HepG2 (cell line): ENCODE measurements around the gene TTBK1. TPM values are rescaled to one million over a fixed set of nuclear protein-coding genes. Genes with fewer than 3 reads are reported as not detected.
A peak's percentile ranks its signal among the peaks of the same experiment; 100 is the strongest.

ENCODE experiments used
- ATF6 ChIP-seq: sonication (generic); formaldehyde crosslinking; conservative IDR thresholded peaks from 2 replicates; pipeline ENCODE4 v1.4.0; 2020; ENCODE audit warnings: missing genetic modification reagents
- CCDC6 ChIP-seq: sonication (generic); formaldehyde crosslinking; IDR thresholded peaks from 2 replicates; pipeline ENCODE4 v1.8.1; 2022; ENCODE audit warnings: mild to moderate bottlenecking, missing genetic modification reagents, moderate library complexity
- EEA1 ChIP-seq: sonication (generic); formaldehyde crosslinking; IDR thresholded peaks from 2 replicates; pipeline ENCODE4 v1.5.1; 2020; ENCODE audit warnings: mild to moderate bottlenecking, missing genetic modification reagents, borderline replicate concordance
- ETS1 ChIP-seq: sonication (generic); formaldehyde crosslinking; IDR thresholded peaks from 2 replicates; pipeline ENCODE4 v1.4.0; 2020; ENCODE audit warnings: missing genetic modification reagents
- IKZF4 ChIP-seq: sonication (generic); formaldehyde crosslinking; IDR thresholded peaks from 2 replicates; pipeline ENCODE4 v1.5.1; 2020; ENCODE audit warnings: borderline replicate concordance, mild to moderate bottlenecking, low read depth, missing genetic modification reagents; ENCODE audit errors: not compliant biosample characterization
- JDP2 ChIP-seq: sonication (generic); formaldehyde crosslinking; IDR thresholded peaks from 2 replicates; pipeline ENCODE4 v1.8.1; 2022; ENCODE audit warnings: missing genetic modification reagents, borderline replicate concordance
- KLF16 ChIP-seq, 2 experiments: sonication (generic) in 1 of 2; formaldehyde crosslinking in 1 of 2; IDR thresholded peaks; 2 replicates each; pipeline versions ENCODE4 v1.6.1 to v1.8.0; 2016 to 2023; ENCODE audit warnings: missing genetic modification reagents in 2 of 2, missing compliant biosample characterization in 1 of 2
- POLR2AphosphoS5 ChIP-seq: IDR thresholded peaks from 2 replicates; pipeline ENCODE4 v1.6.1; 2012; ENCODE audit warnings: low read depth, low read length
- RNF2 ChIP-seq: fragments of 450-650 bp; conservative IDR thresholded peaks from 2 replicates; pipeline ENCODE4 v1.6.1; 2016; ENCODE audit warnings: low read depth
- SP2 ChIP-seq: sonication (generic); formaldehyde crosslinking; IDR thresholded peaks from 2 replicates; pipeline ENCODE4 v1.5.1; 2020; ENCODE audit warnings: mild to moderate bottlenecking, missing genetic modification reagents
- THRA ChIP-seq: sonication (generic); formaldehyde crosslinking; IDR thresholded peaks from 2 replicates; pipeline ENCODE4 v1.4.0; 2020; ENCODE audit warnings: missing genetic modification reagents, borderline replicate concordance
- ZBED4 ChIP-seq: sonication (generic); formaldehyde crosslinking; IDR thresholded peaks from 2 replicates; pipeline ENCODE4 v1.4.0; 2020; ENCODE audit warnings: missing genetic modification reagents, borderline replicate concordance
- ZFY ChIP-seq: sonication (generic); formaldehyde crosslinking; IDR thresholded peaks from 2 replicates; pipeline ENCODE4 v1.4.0; 2020; ENCODE audit warnings: missing genetic modification reagents
- ZNF205 ChIP-seq: IDR thresholded peaks from 2 replicates; pipeline ENCODE4 v1.6.1; 2018; ENCODE audit warnings: missing biosample characterization, missing genetic modification reagents
- ZNF292 ChIP-seq: sonication (generic); formaldehyde crosslinking; IDR thresholded peaks from 2 replicates; pipeline ENCODE4 v1.8.1; 2022; ENCODE audit warnings: mild to moderate bottlenecking, low read depth, missing genetic modification reagents, borderline replicate concordance
- ZNF747 ChIP-seq: sonication (generic); formaldehyde crosslinking; IDR thresholded peaks from 2 replicates; pipeline ENCODE4 v1.8.1; 2023; ENCODE audit warnings: missing genetic modification reagents, mild to moderate bottlenecking, borderline replicate concordance
- polyA plus RNA-seq, 8 experiments: library from polyadenylated mRNA; depleted of rRNA in 3 of 8; stranded (reverse) in 7 of 8; unstranded in 1 of 8; fragments of >200 nt; fragmentation: Illumina TruSeq in 4 of 8; extraction: Trizol in 4 of 8; gene quantifications; 2 replicates each; pipeline versions ENCODE4 v1.2.1 to v1.2.3, GENCODE V29; 2011 to 2016; ENCODE audit warnings: low read depth in 4 of 8, missing spikeins in 1 of 8, mixed read lengths in 1 of 8; ENCODE audit not compliant: insufficient read depth in 1 of 8
- total RNA-seq, 5 experiments: library from RNA; depleted of rRNA; stranded (reverse); fragments of >200 nt; fragmentation: Illumina TruSeq; extraction: Trizol; gene quantifications; 2 replicates each; pipeline ENCODE4 v1.2.3, GENCODE V29; 2016; ENCODE audit warnings: low read depth in 1 of 5
- TF ChIP-seq, protein P1 (sequence below): sonication (generic); formaldehyde crosslinking; IDR thresholded peaks from 2 replicates; pipeline ENCODE4 v1.9.0; 2022; ENCODE audit warnings: low read depth, missing genetic modification reagents

TTBK1 gene
- total and polyA plus RNA-seq, 2 of the 13 experiments (the other 11 are each of a cell fraction or from before 2014, with no cell fraction given): 0.24 to 0.33 TPM

DNA sequence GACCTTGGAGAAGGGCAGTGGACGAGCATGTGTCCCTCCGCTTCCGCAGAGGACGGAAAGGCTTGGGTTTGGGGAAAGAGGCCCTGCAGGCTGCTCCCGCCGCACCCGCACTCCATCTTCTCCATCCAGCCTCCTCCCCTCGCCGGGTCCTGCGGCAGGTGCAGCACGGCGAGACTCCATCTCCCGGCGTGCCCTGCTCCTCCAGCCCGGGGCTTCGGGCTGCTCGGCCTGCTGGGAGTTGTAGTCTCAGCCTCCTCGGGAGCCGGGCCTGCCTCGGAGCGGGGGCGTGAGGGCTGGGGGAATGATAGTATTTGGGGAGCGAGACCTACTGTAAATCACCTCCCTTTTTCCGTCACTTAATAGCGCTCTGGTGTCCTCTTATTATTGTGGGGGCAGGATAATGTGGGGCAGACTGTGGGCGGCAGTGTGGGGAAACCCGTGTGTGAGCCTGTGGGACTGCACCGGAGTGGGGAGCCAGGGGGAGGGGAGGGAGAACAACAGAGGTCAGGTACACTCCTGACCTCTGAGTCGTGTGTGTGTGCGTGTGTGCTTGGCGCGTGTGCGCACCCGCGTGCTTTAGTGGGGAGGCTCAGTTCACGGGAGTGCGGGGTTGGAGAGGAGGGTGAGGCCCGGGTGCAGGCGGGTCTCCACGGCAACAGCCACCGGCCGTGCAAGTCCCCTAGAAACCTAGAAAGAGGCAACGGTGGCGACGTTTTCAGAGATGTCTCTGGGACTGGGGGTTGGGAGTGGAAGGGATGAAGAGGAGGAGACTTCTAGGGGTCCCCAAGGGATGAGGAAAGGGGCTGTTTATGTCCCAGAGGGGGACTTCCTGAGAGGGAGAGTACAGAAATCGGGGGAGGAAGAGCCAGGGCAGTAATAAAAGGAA, 4.1 kb downstream of the TTBK1 start (continued):
- TF ChIP-seq ZBED4 (CRISPR knock-in tag) (no peak), ZNF747 (CRISPR knock-in tag) (peak; percentile 41; the same call in 1 of the 2 replicates), JDP2 (CRISPR knock-in tag) (no peak), CCDC6 (CRISPR knock-in tag) (0 out of 2 replicates have a peak, but pooled peaks have one; percentile 51), ZNF292 (no peak), ZNF205 (no peak), IKZF4 (CRISPR knock-in tag) (peak; percentile 78), POLR2AphosphoS5 (no peak), RNF2 (no peak), KLF16 (CRISPR knock-in tag; IDR thresholded peaks at IDR 0.05) (peak in 1 of 2 experiments; percentile 54; a peak in 1 of 4 replicates), ATF6 (CRISPR knock-in tag) (no peak), SP2 (CRISPR knock-in tag) (no peak; the same call in 1 of the 2 replicates), THRA (CRISPR knock-in tag) (peak; percentile 52; the same call in 1 of the 2 replicates), ETS1 (CRISPR knock-in tag) (no peak), ZFY (CRISPR knock-in tag) (peak; percentile 89), EEA1 (CRISPR knock-in tag) (peak; percentile 97; the same call in 1 of the 2 replicates)
- TF ChIP-seq, protein P1, sequence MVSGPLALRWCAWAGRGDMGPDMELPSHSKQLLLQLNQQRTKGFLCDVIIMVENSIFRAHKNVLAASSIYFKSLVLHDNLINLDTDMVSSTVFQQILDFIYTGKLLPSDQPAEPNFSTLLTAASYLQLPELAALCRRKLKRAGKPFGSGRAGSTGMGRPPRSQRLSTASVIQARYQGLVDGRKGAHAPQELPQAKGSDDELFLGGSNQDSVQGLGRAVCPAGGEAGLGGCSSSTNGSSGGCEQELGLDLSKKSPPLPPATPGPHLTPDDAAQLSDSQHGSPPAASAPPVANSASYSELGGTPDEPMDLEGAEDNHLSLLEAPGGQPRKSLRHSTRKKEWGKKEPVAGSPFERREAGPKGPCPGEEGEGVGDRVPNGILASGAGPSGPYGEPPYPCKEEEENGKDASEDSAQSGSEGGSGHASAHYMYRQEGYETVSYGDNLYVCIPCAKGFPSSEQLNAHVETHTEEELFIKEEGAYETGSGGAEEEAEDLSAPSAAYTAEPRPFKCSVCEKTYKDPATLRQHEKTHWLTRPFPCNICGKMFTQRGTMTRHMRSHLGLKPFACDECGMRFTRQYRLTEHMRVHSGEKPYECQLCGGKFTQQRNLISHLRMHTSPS (CRISPR knock-in tag): no peak; the same call in 1 of the 2 replicates
